HG02571 (cell line): ENCODE results near the gene VAMP2.

ENCODE experiments used
- ATAC-seq: cut with Tn5 transposase; IDR thresholded peaks from one replicate; pipeline ENCODE4 v1.9.1; 2021; ENCODE audit warnings: mild to moderate bottlenecking, moderate library complexity; ENCODE audit not compliant: unreplicated experiment

The VAMP2 gene

GRCh38 chr17:8143581-8144400, 19.0 kb downstream of the VAMP2 start:
- ATAC-seq = no peak

DNA sequence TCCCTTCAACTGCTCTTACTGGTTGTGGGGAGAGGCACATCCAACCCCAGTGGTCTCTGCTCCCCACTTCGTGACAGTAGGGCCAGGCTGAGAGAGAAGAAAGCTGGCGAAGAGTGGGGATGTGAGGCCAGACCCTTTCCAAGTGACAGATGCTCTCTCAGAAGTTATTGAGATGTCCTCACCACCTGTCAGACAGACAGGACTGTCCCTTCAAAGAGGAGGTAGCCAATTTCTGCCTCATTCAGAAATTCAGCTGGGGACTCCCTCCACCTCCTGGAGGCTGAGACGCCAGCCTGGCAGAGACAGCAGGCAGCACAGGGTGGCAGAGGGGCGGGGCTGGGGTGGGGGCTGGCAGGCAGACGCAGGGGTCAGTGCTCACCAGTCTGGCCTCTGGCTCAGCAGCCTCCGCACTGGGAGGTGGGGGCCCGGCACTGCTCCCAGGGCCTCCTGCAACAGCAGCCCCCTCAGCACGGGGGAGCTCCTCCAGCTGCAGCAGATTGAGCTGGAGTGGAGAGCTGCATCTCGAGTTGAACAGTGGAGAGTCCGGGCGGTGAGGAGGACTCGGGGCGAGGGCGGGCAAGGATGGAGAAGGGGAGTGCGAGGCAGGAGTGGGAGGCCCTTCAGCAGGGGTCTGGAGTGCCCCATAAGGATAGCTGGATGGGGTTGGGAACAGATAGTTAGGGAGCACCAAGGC, 19.7 kb downstream of the VAMP2 start:
- ATAC-seq = no peak

DNA sequence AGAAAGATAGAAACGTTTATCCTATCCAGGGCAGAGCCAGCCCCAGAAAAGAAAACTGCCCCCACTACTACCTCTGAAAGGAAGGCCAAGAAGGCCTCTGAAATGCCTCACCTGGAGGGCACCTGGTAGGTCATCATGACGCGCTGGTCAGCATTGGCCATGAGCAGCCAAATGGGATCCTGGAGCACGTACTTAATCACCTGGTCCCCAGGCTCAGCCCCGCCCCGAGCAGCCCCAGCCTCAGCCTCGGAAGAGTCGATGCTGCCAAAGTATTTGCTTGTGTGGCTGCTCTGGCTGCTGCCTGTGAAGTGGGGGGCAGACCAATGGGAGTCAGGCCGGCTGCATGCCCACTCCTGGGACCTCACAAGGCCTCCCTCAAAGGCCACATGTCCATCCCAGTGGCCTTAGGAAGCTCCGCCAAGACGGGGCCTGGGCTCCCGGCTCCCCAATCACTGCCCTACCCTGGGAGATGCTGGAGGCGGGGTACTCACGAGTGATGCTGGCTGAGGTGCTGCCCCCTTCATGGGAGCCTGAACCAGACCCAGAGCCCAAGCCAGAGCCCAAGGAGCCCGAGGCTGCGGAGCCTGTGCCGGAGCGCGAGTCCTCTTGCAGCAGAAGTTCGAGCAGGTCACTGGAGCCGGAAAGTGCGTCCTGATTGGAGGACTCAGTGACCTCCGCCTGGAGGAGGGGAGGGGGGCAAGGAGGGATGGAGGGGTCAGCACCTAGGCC, 20.4 kb downstream of the VAMP2 start:
- no peak for ATAC-seq

DNA sequence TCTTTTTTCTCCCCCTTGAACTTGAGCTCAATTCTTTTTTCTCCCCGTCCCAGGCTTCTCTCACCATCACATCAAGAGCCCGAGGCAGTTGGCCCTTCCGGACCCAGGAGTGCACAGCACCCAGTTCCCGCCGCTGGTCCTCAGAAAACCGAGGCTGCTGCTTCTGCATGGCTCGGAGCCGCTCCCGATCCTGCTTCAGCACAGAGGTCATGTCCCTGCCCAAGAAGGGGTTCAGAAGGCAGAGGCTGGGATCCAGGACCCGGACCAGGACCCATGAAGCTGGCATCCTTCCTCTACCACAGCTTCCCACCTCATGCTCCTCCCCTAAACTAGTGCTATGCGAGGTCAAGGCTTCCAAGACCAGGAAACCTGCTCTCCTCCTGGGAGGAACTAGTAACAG, 21.0 kb downstream of the VAMP2 start:
- ATAC-seq = no peak

DNA sequence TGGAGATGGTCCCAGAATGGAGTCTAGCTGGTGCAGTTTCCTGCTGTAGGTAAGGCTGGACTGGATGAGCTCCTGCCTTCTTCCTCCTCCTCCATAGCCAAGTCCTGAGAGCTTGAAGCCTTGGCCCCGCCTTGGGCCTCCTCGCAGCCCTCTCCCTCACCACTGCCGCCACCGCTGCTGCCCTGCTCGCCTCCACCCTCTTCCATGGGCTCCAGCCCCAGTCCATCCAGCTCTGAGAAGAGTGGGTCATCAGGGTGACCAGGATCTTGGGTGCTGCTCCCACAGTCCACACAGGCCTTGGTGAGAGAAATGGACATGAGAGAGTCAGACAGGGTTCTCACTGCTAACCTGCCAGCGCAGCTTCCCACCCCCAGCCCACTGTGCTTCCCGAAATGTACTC, 21.7 kb downstream of the VAMP2 start:
- ATAC-seq = no peak

DNA sequence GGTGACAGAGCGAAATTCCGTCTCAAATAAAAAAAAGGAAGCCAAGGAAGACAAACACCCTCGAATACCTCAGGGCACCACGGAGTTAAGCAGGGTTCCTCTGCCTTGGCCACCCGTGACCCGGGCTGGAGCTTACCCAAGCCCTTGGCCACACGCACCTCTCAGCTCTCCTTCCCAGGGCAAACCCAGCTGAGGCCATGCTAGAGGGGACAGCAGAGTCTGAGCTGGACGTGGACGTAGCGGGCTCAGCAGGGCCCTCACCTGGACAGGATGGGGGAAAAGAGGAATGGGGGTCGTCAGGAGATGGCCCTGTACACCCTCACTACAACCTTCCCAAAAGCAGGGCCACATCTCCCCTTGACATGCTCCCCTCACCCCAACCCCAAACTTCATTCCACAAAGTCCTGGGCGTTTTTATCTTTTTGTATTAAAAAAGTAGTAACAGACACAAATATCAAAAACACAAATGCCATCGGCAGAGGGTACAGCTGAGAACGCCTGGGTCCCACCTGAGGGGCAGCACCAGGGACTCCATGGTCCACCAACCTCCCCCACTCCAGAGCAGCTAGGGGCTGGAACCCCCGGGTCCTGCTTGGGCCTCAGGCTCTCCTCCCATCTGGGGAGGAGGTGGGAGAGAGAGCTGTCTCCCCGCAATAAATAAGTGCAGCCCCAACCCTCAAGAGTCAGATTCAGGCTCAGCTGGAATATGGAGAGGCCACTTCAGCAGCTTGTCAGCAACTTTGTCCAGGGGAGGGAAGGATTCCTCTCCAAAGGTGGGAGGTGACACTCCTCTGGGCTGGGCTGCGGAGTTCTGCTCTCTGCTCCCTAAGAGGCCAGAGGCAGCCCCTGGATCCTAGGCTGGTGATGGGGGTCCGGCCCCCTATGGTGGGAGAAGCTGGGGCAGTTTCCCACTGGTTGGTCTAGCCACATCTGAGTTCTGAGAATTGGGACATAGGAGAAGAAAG, 22.4 kb downstream of the VAMP2 start:
- ATAC-seq = no peak

DNA sequence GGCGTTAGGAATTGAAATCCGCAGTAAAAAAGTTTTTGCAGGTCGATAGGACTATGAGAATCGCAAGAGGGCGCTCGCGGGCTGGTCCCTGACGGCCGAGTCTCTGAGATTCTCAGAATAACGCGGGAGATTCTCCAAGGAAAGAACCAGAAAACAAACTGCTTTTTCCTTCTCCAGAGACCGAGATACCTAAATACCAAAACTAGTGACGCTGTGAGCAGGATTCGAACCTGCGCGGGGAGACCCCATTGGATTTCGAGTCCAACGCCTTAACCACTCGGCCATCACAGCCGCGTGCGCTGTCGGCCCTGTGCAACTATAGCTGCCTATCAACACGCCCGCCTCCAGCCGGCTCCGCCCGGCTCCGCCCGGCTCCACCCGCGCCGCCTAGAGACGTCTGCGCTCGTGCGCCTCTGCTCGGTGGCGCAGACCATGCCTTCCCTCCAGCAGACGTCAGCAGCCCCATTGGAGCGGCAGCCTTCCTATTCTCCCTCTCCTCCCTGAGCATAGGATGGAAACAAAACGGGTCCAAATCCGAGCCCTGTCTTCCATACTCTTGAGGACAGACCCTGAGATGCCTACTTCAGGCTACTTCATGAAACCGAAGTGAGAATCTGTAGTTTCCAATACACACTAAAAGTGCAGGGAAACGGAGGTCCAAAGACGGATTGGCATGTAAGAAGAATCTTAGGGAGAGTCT, 23.9 kb downstream of the VAMP2 start:
- ATAC-seq = peak; percentile 82

DNA sequence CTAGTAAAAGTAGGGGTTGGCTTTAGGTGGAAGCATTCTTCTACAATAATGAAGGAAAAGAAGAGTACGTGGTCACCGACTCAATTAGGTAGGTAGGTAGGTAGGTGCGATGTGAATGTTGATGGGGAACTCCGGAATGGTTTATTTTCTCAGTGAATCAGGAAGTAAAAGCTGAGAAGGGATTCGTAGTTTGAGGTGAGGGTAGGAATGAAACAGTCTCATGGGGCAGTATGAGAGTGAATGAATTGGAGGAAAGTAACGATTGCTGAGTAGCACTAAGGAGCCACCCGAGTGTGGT, 24.4 kb downstream of the VAMP2 start:
- ATAC-seq = no peak

GRCh38 chr17:8137645-8138373, 24.9 kb downstream of the VAMP2 start:
- no peak for ATAC-seq

DNA sequence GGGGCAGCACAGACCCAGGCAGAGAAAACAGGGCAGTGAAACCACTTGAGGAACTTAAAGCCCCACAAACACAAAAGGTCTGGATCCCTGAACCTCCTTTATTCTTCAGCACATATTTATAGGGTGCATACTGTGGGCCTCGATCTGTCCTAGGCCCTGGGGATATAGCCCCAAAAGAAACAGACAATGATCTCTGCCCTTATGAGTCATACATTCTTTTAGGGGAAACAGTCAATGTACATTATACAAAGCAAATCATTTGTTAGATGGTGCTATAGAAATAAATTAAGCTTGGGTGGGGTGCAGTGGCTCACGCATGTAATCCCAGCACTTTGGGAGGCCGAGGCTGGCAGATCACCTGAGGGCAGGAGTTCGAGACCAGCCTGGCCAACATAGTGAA, 28.8 kb downstream of the VAMP2 start:
- ATAC-seq = no peak

- no peak for ATAC-seq
Observed at GRCh38 chr17:8133399-8133798, 29.3 kb downstream of the VAMP2 start.

DNA sequence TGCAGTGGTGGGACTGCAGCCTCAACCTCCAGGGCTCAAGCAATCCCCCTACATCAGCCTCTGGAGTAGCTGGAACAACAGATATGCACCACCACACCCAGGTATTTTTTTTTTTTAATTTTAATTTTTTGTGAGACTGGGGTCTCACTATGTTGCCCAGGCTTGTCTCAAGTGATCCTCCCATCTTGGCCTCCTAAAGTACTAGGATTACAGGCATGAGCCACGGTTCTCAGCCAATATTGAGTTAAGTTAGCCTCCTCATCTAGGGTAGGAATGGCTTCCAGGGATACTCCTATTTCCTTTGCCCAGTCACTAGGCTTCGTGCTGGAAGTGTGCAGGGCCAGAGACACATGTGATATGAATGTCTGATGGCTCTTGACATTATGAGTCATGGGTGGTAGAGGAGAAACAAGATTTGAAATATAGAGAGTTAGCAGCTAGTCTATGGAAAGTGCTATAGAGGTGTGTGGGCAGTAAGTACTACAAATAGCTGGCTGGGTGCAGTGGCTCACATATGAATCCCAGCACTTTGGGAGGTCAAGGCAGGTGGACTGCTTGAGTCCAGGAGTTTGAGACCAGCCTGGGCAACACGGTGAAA, 30.8 kb downstream of the VAMP2 start:
- ATAC-seq = no peak

GRCh38 chr17:8128125-8128784, 34.5 kb downstream of the VAMP2 start:
- ATAC-seq = no peak

DNA sequence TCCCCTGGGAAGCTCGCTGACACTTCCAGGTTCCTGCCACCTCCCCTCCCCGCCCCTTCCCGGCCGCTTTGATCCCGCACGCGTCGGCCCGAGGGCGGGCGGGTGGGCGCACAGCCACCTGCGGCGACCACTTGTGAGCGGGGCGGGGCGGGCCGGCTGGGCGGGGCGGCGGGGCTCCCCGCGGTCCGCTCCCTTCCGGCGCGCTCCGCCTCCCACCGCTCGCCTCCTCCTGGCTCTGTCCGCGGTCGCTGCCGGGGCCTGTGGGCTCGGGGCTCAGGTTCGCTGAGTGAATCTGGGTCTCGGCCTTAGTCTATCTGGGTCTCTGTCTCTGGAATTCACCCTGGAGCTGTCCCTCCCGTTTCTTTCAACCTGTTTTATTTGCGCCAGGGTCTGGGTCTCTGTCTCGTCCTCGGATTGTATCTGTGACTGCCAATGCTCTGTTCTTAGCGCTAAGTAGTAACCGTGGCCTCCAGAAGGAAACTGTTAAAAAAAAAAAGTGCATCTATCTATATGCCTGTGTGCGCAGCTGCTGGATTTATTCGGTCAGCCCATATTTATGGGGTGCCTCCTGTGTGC, 36.2 kb downstream of the VAMP2 start:
- ATAC-seq = no peak

GRCh38 chr17:8125947-8126490, 36.7 kb downstream of the VAMP2 start:
- ATAC-seq = no peak

DNA sequence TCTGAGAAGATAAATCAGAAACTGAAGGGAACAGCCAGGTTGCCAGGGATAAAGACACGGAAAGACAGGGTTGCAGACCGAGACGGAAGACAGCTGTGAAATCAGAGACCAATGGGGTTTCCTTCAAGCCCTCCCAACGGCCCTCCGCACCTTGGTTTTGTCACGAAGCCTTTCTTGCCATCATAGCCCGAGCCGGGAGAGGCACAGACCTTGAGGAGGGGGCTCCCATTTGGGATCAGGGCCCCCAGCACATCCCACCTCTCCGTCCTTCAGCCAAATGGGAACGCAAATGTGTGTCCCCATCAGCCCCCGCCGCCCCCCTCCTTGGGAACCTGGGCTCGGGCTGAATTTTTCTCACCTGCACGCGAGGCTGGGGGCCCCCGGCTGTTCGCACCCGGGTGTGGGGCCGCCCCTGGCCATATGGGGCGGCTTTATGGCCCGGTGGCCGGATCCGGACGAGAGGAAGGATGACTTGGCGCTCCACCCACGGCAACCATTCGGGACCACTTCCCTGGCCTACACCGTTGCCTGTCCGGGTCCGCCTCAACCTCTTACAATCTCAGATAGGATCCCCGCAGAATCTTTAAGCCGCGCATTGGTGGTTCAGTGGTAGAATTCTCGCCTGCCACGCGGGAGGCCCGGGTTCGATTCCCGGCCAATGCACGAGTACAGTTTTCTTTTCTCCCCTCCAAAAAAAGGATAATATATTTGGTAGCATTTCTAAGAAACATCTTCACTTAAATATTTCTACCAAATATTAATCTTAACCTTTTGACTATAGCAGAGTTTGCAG, 37.4 kb downstream of the VAMP2 start:
- no peak for ATAC-seq
